ENCODE measurements around the gene ABLIM1.

Gene ABLIM1

GRCh38 chr10:114404171-114405010 is 253.7 kb downstream of the ABLIM1 start, which contains the start of gene AFAP1L2 (continued):
- TF ChIP-seq ZBTB1 (tag by site-specific recombination; IDR thresholded peaks at IDR 0.05) (no peak), ZBTB20 (tag by site-specific recombination; IDR thresholded peaks at IDR 0.05) (peak; percentile 64), ZNF24 (tag by site-specific recombination; IDR thresholded peaks at IDR 0.05) (no peak), ZNF701 (tag by site-specific recombination; IDR thresholded peaks at IDR 0.05) (no peak), ZNF155 (tag by site-specific recombination; IDR thresholded peaks at IDR 0.05) (no peak), ZBTB17 (tag by site-specific recombination; IDR thresholded peaks at IDR 0.05) (peak; percentile 49), GLIS2 (tag by site-specific recombination; IDR thresholded peaks at IDR 0.05) (peak; percentile 56; the same call in 1 of the 2 replicates), ZNF16 (tag by site-specific recombination; IDR thresholded peaks at IDR 0.05; ENCODE audit: low read depth) (no peak), ZBTB48 (tag by site-specific recombination; IDR thresholded peaks at IDR 0.05) (no peak), ZNF707 (tag by site-specific recombination; IDR thresholded peaks at IDR 0.05) (no peak), ZNF426 (tag by site-specific recombination; IDR thresholded peaks at IDR 0.05) (no peak), ZXDB (tag by site-specific recombination; IDR thresholded peaks at IDR 0.05) (no peak), ZNF777 (tag by site-specific recombination; IDR thresholded peaks at IDR 0.05; ENCODE audit: borderline replicate concordance) (peak; percentile 89; the same call in 1 of the 2 replicates), ZFP3 (tag by site-specific recombination; IDR thresholded peaks at IDR 0.05; ENCODE audit: low read depth) (peak; percentile 91), ZNF629 (tag by site-specific recombination; IDR thresholded peaks at IDR 0.05) (no peak), ZFHX2 (tag by site-specific recombination; conservative IDR thresholded peaks at IDR 0.05) (peak; percentile 66), ZNF544 (tag by site-specific recombination; IDR thresholded peaks at IDR 0.05) (no peak), ZNF776 (tag by site-specific recombination; IDR thresholded peaks at IDR 0.05; ENCODE audit: borderline replicate concordance) (no peak), ZNF518A (tag by site-specific recombination; conservative IDR thresholded peaks at IDR 0.05; ENCODE audit: low read depth) (no peak), SALL2 (tag by site-specific recombination; IDR thresholded peaks at IDR 0.05; ENCODE audit: borderline replicate concordance) (no peak)
- TF ChIP-seq, protein P1, sequence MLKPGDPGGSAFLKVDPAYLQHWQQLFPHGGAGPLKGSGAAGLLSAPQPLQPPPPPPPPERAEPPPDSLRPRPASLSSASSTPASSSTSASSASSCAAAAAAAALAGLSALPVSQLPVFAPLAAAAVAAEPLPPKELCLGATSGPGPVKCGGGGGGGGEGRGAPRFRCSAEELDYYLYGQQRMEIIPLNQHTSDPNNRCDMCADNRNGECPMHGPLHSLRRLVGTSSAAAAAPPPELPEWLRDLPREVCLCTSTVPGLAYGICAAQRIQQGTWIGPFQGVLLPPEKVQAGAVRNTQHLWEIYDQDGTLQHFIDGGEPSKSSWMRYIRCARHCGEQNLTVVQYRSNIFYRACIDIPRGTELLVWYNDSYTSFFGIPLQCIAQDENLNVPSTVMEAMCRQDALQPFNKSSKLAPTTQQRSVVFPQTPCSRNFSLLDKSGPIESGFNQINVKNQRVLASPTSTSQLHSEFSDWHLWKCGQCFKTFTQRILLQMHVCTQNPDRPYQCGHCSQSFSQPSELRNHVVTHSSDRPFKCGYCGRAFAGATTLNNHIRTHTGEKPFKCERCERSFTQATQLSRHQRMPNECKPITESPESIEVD (tag by site-specific recombination; IDR thresholded peaks at IDR 0.05): no peak
- TF ChIP-seq, protein P2, sequence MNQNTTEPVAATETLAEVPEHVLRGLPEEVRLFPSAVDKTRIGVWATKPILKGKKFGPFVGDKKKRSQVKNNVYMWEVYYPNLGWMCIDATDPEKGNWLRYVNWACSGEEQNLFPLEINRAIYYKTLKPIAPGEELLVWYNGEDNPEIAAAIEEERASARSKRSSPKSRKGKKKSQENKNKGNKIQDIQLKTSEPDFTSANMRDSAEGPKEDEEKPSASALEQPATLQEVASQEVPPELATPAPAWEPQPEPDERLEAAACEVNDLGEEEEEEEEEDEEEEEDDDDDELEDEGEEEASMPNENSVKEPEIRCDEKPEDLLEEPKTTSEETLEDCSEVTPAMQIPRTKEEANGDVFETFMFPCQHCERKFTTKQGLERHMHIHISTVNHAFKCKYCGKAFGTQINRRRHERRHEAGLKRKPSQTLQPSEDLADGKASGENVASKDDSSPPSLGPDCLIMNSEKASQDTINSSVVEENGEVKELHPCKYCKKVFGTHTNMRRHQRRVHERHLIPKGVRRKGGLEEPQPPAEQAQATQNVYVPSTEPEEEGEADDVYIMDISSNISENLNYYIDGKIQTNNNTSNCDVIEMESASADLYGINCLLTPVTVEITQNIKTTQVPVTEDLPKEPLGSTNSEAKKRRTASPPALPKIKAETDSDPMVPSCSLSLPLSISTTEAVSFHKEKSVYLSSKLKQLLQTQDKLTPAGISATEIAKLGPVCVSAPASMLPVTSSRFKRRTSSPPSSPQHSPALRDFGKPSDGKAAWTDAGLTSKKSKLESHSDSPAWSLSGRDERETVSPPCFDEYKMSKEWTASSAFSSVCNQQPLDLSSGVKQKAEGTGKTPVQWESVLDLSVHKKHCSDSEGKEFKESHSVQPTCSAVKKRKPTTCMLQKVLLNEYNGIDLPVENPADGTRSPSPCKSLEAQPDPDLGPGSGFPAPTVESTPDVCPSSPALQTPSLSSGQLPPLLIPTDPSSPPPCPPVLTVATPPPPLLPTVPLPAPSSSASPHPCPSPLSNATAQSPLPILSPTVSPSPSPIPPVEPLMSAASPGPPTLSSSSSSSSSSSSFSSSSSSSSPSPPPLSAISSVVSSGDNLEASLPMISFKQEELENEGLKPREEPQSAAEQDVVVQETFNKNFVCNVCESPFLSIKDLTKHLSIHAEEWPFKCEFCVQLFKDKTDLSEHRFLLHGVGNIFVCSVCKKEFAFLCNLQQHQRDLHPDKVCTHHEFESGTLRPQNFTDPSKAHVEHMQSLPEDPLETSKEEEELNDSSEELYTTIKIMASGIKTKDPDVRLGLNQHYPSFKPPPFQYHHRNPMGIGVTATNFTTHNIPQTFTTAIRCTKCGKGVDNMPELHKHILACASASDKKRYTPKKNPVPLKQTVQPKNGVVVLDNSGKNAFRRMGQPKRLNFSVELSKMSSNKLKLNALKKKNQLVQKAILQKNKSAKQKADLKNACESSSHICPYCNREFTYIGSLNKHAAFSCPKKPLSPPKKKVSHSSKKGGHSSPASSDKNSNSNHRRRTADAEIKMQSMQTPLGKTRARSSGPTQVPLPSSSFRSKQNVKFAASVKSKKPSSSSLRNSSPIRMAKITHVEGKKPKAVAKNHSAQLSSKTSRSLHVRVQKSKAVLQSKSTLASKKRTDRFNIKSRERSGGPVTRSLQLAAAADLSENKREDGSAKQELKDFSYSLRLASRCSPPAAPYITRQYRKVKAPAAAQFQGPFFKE (tag by site-specific recombination; IDR thresholded peaks at IDR 0.05; ENCODE audit: borderline replicate concordance): no peak
- TF ChIP-seq, protein P3, sequence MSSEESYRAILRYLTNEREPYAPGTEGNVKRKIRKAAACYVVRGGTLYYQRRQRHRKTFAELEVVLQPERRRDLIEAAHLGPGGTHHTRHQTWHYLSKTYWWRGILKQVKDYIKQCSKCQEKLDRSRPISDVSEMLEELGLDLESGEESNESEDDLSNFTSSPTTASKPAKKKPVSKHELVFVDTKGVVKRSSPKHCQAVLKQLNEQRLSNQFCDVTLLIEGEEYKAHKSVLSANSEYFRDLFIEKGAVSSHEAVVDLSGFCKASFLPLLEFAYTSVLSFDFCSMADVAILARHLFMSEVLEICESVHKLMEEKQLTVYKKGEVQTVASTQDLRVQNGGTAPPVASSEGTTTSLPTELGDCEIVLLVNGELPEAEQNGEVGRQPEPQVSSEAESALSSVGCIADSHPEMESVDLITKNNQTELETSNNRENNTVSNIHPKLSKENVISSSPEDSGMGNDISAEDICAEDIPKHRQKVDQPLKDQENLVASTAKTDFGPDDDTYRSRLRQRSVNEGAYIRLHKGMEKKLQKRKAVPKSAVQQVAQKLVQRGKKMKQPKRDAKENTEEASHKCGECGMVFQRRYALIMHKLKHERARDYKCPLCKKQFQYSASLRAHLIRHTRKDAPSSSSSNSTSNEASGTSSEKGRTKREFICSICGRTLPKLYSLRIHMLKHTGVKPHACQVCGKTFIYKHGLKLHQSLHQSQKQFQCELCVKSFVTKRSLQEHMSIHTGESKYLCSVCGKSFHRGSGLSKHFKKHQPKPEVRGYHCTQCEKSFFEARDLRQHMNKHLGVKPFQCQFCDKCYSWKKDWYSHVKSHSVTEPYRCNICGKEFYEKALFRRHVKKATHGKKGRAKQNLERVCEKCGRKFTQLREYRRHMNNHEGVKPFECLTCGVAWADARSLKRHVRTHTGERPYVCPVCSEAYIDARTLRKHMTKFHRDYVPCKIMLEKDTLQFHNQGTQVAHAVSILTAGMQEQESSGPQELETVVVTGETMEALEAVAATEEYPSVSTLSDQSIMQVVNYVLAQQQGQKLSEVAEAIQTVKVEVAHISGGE (tag by site-specific recombination; conservative IDR thresholded peaks at IDR 0.05; ENCODE audit: low read depth): no peak
